PC-9 (cell line): ENCODE data around the gene FOXN3.

ENCODE experiments used
- EZH2 ChIP-seq: fragments of 200-600 bp; sonication (generic); IDR thresholded peaks from 2 replicates; pipeline ENCODE4 v1.8.0; 2017; ENCODE audit warnings: antibody characterized with exemption, low read depth
- TF ChIP-seq, protein P1 (sequence below): fragments of 200-600 bp; sonication (generic); conservative IDR thresholded peaks from 2 replicates; pipeline ENCODE4 v1.6.1; 2017; ENCODE audit warnings: mixed run types, antibody characterized with exemption, mild to moderate bottlenecking, moderate library complexity

DNA sequence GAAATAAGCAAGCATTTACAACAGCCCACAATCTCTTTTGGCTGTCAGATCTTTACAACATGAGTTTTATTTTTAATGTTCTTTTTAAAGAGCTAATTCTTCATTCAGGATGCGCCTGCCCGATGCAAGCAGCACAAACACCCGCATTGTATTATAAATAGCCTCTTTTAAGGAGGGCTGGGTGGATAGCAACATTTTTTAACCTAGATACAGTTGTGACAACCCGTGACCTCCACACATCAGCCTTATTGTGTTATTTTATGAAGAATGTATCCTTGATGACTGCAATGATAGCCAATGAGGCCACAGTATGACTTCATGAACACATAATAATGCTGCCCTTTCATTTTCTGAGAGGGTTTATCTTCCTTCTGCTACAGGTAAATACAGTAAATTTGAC lies 173.7 kb downstream of the FOXN3 start:
- TF ChIP-seq, protein P1, sequence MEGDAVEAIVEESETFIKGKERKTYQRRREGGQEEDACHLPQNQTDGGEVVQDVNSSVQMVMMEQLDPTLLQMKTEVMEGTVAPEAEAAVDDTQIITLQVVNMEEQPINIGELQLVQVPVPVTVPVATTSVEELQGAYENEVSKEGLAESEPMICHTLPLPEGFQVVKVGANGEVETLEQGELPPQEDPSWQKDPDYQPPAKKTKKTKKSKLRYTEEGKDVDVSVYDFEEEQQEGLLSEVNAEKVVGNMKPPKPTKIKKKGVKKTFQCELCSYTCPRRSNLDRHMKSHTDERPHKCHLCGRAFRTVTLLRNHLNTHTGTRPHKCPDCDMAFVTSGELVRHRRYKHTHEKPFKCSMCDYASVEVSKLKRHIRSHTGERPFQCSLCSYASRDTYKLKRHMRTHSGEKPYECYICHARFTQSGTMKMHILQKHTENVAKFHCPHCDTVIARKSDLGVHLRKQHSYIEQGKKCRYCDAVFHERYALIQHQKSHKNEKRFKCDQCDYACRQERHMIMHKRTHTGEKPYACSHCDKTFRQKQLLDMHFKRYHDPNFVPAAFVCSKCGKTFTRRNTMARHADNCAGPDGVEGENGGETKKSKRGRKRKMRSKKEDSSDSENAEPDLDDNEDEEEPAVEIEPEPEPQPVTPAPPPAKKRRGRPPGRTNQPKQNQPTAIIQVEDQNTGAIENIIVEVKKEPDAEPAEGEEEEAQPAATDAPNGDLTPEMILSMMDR, result no peak
- no peak for TF ChIP-seq EZH2
